GM12874 (cell line): ENCODE measurements around the gene MISP3.

ENCODE experiments used
- TF ChIP-seq, protein P1 (sequence below): IDR thresholded peaks from 2 replicates; pipeline ENCODE4 v1.5.1; 2011; ENCODE audit warnings: low read depth, mild to moderate bottlenecking, control low read depth, low read length, moderate library complexity; ENCODE audit not compliant: insufficient read depth

Gene MISP3

DNA sequence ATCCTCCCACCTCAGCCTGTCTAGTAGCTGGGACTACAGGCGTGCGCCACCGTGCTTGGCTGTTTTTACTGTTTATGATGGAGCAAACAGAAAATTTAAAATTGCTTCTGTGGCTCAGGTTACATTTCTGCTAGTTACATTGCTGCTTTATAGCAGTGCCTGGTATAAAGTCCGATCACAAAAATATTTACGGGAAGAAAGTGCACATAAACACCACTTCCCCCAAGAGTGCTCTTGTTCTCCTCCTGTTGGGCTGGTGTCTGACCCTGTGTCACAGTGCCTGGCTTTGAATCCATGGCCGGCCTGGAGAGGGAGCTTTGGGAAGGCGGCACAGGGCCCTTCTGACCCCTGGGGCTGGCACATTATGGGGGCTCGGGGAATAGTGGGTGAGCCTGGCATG lies 33.1 kb downstream of the MISP3 start:
- TF ChIP-seq, protein P1, sequence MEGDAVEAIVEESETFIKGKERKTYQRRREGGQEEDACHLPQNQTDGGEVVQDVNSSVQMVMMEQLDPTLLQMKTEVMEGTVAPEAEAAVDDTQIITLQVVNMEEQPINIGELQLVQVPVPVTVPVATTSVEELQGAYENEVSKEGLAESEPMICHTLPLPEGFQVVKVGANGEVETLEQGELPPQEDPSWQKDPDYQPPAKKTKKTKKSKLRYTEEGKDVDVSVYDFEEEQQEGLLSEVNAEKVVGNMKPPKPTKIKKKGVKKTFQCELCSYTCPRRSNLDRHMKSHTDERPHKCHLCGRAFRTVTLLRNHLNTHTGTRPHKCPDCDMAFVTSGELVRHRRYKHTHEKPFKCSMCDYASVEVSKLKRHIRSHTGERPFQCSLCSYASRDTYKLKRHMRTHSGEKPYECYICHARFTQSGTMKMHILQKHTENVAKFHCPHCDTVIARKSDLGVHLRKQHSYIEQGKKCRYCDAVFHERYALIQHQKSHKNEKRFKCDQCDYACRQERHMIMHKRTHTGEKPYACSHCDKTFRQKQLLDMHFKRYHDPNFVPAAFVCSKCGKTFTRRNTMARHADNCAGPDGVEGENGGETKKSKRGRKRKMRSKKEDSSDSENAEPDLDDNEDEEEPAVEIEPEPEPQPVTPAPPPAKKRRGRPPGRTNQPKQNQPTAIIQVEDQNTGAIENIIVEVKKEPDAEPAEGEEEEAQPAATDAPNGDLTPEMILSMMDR = no peak

DNA sequence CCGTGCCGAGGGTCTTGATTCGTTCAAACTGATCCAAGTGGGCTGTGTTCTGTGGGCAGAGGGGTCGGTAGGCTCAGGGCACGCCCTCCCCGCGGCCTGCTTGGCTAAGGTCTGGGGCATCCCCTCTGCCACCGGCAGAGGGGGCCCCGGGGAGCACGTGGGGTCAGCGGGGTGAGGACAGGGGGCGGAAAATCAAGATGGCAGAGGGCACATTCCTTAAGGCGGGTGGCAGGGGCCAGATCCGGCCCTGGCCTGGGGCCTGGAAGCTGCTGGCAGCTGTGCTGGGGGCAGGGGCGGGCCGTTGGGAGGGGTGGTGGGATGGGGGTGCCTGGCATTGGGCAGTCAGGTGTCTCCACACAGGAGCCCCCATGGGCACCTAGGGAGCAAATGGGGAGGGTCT lies 34.3 kb downstream of the MISP3 start:
- TF ChIP-seq, protein P1 = no peak

DNA sequence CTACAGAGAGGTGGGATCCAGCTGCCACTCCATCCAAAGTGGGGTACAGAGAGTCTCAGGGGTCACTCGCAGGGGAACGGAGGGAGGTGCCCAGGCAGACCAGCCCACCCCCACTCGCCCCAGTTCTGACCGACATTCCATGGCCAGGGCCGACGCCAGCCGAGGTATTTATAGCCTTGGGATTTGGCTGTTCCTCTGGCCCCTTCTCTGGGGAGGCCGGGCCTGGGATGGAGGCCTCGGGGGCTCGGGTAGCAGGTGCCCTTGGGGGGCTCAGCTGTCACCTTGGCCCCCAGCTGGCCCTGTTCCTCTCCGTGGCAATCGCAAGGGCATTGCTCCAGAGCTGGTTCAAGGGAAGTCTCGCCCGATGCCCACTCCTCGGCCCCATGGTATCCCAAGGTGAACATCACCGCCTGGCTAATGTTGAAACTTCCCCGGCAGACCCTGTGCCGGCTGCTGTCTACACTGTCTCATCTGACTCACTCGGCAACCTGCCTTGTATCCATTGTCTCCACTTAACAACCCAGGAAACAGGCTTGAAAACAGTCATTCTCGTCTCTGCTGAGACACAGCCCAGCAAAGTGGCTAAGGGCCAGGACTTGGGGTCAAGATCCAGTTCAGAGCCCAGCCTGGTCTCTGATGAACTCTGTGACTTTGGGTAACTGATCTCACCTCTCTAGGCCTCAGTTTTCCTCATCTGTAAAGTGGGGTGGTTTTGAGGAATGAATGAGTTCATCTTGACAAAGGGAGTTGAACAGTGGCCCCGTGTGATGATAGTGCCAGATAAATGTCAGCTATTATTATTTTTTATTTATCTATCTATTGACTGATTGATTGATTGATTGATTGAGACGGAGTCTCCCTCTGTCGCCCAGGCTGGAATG lies 35.2 kb downstream of the MISP3 start:
- TF ChIP-seq, protein P1 = no peak

DNA sequence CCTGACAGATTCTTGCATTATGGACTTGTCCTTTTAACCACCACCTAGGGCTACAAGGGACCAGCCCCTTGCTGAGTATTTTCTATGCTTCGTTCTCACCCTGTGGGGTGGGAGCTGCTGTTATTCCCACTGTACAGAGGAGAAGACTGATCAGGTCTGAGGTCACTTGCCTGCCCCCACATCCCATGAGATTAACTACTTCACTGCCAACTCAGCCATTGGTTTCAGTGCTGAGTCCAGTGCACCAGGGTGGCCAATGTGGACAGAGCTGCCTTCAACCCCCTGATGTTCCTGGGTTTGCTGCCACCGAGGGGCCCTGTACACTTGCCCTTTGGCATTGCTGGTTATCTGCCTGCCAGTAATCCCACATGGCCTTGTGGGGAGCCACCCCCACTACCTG lies 38.1 kb downstream of the MISP3 start:
- TF ChIP-seq, protein P1 = no peak

DNA sequence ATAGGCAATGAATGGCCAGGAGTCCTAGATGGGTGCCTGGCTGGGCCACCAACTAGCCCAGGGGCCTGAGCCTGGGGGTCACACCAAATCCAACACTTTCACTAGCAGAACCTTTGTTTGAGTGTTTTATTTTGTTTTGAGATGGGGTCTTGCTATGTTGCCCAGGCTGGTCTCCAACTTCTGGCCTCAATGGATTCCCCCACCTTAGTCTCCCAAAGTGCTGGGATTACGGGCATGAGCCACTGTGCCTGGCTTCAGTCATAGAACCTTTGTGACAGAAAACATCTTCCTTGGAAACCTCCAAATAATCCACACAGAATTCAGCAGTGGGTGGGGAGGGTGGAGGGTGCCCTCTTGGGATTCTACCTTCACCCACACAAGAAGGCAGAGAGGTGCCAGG lies 38.9 kb downstream of the MISP3 start:
- TF ChIP-seq, protein P1 = no peak

DNA sequence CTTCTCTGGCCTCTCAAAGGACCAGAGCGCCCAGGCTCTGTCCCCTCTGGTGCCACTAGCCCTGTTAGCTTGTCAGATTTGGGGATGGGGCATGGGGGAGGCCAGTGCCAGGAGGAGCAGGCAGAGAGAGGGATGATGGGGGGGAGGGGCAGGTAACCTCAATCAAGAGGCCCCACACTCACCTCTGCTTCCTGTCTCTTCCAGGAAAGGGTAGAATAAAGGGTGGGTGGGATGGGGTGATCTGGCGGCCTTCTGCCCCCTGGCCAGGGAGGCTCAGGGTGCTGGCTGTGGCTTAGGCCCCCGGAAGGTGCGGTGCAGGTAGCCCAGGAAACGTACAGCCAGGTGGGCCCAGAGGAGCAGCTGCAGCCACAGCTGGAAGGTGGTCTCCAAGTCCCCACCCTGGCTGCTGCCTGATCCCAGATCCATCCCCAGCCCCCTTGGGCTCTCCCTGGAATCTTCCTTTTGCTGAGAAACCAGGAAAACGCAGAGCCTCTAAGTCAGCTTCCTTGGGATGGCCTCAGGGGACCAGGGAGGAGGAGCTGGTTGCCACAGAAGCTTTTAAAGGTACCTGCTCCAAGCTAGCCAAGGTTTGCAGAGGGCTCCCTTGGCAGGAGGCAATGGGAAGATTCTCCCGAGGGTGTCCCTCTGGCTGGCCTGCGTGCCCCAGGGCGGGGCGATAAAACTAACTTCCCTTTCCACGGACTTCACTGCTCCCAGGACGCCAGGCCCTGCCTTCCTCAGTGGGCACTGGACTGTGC lies 39.6 kb downstream of the MISP3 start:
- TF ChIP-seq, protein P1 = no peak

DNA sequence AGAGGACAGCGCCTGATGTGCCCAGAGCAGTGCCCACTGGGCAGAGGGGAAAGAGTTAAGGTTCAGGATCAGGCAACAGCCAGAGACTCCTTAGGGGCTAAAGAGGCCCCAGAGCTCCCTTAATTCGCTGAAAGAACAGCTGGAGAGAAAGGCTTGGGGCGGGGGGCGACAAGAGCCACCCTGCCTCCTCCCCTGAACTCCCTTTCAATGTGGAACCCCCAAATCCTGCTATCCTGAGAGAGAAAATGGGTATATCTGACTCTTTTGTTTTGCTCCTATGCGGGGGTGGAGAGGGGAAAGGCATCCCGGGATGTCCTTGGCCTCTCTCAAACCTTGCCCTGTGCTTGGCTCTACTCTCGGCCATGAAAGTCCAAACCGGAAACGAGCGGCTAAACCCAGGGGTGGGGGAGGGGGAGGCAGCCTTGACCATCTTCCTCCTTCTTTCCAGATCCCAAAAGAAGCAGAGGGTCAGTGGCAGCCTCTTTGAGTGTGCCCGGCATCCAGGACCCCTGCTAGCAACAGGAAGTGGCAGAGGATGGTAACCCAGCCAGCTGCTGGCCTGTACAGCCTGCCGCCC lies 40.3 kb downstream of the MISP3 start:
- TF ChIP-seq, protein P1 = no peak
